Measurements from ENCODE around the gene ZNF343. TPM values are rescaled to one million over a fixed set of nuclear protein-coding genes. Genes with fewer than 3 reads are reported as not detected.

The ZNF343 gene
- total RNA-seq, 1 experiment from 2014 or later: 3.4 TPM

- Histone ChIP-seq H4K91ac (ENCODE audit: insufficient read length, low read depth, low read length) (no peak overlapping the region), H3K23me2 (ENCODE audit: insufficient read length, low read depth, low read length, poor library complexity, severe bottlenecking) (no peaks in the 10 kb centered on the region), H2BK15ac (ENCODE audit: low read depth, low read length) (no peak overlapping the region), H3T11ph (ENCODE audit: low read length) (no peak overlapping the region), H2BK120ac (ENCODE audit: low read depth, low read length, poor library complexity, severe bottlenecking) (no peak overlapping the region), H3K18ac (ENCODE audit: insufficient read length, low read depth, low read length) (no peak overlapping the region), H4K8ac (replicated peaks; ENCODE audit: insufficient read length, low read depth, low read length) (peak overlapping the region; percentile 38), H4K5ac (ENCODE audit: insufficient read length, low read depth, low read length) (no peak overlapping the region), H4K20me1 (ENCODE audit: control insufficient read depth, insufficient read depth, insufficient read length) (no peaks in the 10 kb centered on the region), H2BK12ac (ENCODE audit: insufficient read length, low read depth, low read length) (no peak overlapping the region), H2BK5ac (ENCODE audit: insufficient read length, low read length) (no peak overlapping the region), H3K79me1 (ENCODE audit: insufficient read depth, low read depth, low read length, poor library complexity, severe bottlenecking) (no peaks in the 10 kb centered on the region), H3K4ac (ENCODE audit: low read depth, low read length) (no peak overlapping the region), H3K4me1 (ENCODE audit: insufficient read depth, low read length) (no peaks in the 10 kb centered on the region), H3K27me3 (ENCODE audit: insufficient read depth, low read length) (peaks cover 48% of the 10 kb centered on the region), H3K14ac (ENCODE audit: insufficient read depth, low read length) (no peak overlapping the region), H3K9me3 (ENCODE audit: control insufficient read depth, low read depth, low read length) (no peaks in the 10 kb centered on the region), H3K56ac (ENCODE audit: insufficient read length, low read depth, low read length) (peak overlapping the region; percentile 44), H3K23ac (ENCODE audit: insufficient read length, low read depth, low read length) (peak overlapping the region; percentile 77), H3K9ac (ENCODE audit: extremely low read depth, insufficient read length, low read length) (no peak overlapping the region), H3K79me2 (ENCODE audit: insufficient read depth, low read length) (no peaks in the 10 kb centered on the region), H3K4me2 (ENCODE audit: insufficient read depth, insufficient read length, low read length) (no peak overlapping the region), H3K27ac (ENCODE audit: insufficient read length, low read depth, low read length) (no peak overlapping the region), H2AK5ac (ENCODE audit: insufficient read length, low read length) (no peak overlapping the region), H2AFZ (ENCODE audit: low read length) (no peak overlapping the region), H2BK20ac (ENCODE audit: low read depth, low read length, poor library complexity, severe bottlenecking) (no peak overlapping the region)
- no peak for DNase-seq
- H3K9me3 Mint-ChIP-seq: no peaks in the 10 kb centered on the region; a peak in 1 of 5 replicates
- no peak overlapping the region for H3K27ac Mint-ChIP-seq
- peaks cover 41% of the 10 kb centered on the region for H3K27me3 Mint-ChIP-seq (ENCODE audit: low read depth)
- H3K4me3 Mint-ChIP-seq: no peak overlapping the region
- H3K36me3 Mint-ChIP-seq (ENCODE audit: insufficient read depth in 1 of 3, low read depth in 3 of 3): no peaks in the 10 kb centered on the region; a peak in 1 of 7 replicates
- H3K4me1 Mint-ChIP-seq: no peaks in the 10 kb centered on the region
- TF ChIP-seq CTCF (conservative IDR thresholded peaks at IDR 0.05): no peak
- WGBS (ENCODE audit: extremely low coverage, insufficient read length, low lambda C conversion rate): no CpG with 5 or more reads among the region's 2 CpGs
Measured at GRCh38 chr20:2516399-2516798, 7.7 kb upstream of the ZNF343 start.
